ENCODE data around the gene SART3.

The SART3 gene, protein sequence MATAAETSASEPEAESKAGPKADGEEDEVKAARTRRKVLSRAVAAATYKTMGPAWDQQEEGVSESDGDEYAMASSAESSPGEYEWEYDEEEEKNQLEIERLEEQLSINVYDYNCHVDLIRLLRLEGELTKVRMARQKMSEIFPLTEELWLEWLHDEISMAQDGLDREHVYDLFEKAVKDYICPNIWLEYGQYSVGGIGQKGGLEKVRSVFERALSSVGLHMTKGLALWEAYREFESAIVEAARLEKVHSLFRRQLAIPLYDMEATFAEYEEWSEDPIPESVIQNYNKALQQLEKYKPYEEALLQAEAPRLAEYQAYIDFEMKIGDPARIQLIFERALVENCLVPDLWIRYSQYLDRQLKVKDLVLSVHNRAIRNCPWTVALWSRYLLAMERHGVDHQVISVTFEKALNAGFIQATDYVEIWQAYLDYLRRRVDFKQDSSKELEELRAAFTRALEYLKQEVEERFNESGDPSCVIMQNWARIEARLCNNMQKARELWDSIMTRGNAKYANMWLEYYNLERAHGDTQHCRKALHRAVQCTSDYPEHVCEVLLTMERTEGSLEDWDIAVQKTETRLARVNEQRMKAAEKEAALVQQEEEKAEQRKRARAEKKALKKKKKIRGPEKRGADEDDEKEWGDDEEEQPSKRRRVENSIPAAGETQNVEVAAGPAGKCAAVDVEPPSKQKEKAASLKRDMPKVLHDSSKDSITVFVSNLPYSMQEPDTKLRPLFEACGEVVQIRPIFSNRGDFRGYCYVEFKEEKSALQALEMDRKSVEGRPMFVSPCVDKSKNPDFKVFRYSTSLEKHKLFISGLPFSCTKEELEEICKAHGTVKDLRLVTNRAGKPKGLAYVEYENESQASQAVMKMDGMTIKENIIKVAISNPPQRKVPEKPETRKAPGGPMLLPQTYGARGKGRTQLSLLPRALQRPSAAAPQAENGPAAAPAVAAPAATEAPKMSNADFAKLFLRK

GRCh38 chr12:108560752-108561719 is at the start of gene SART3:
SART3 (minus strand) TSS chr12:108561173; CDS start chr12:108561154, 19 bp downstream.
- DNase-seq (ENCODE audit: low read depth in 2 of 2) = peak; percentile 58 to 67

DNA sequence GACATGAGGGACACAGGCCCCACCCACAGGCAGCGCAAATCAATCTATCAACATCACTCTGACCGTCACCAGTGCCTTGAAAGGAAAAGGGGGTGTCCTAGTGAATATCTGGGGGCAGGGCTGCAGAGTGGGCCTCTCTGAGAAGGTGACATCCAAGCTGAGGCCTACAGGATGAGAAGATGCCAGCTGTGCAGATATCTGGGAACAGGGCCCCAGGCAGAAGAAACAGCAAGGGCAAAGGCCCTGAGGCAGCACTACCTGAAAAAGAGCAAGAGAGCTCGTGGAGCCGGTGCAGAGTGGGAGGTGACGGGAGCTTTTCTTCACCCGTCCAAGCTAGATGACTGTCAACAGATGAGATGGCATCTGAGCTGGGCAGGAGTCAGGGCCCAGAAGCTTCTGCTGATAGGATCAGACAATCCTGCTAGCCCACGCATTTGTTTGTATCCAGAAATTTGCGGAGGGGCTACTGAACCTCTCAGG is 49.4 kb upstream of the SART3 start:
- no peak for DNase-seq (ENCODE audit: low read depth in 2 of 2)

GRCh38 chr12:108609537-108610335 is 48.8 kb upstream of the SART3 start:
- no peak for DNase-seq (ENCODE audit: low read depth in 2 of 2)

DNA sequence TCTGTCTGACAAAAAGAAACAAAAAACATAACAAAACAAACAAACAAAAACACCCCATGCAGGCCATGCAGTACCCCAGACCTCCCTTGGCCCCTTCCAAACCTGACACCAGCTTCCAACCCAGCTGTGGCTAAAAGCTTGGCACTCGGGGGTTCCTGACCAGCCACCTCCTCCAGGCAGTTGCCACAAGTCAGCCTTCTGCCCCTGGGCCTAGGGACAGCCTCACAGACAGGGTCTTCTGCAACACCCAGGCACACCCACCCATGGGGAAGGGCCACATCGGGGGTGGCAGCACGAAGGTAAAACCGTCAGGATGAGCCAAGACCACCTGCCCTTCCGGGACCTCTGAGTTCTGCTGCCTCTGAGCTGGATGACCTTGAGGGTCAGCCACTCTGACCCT is 47.6 kb upstream of the SART3 start:
- DNase-seq (ENCODE audit: low read depth in 2 of 2) = no peak

- no peak for DNase-seq (ENCODE audit: low read depth in 2 of 2)
Measured at GRCh38 chr12:108607981-108608600, 47.1 kb upstream of the SART3 start.

GRCh38 chr12:108606492-108606891 is 45.5 kb upstream of the SART3 start:
- DNase-seq (ENCODE audit: low read depth in 2 of 2) = no peak

- DNase-seq (ENCODE audit: low read depth in 2 of 2) = no peak
Measured at GRCh38 chr12:108605690-108606406, 44.9 kb upstream of the SART3 start.

GRCh38 chr12:108605000-108605689 is 44.2 kb upstream of the SART3 start:
- DNase-seq (ENCODE audit: low read depth in 2 of 2) = no peak

DNA sequence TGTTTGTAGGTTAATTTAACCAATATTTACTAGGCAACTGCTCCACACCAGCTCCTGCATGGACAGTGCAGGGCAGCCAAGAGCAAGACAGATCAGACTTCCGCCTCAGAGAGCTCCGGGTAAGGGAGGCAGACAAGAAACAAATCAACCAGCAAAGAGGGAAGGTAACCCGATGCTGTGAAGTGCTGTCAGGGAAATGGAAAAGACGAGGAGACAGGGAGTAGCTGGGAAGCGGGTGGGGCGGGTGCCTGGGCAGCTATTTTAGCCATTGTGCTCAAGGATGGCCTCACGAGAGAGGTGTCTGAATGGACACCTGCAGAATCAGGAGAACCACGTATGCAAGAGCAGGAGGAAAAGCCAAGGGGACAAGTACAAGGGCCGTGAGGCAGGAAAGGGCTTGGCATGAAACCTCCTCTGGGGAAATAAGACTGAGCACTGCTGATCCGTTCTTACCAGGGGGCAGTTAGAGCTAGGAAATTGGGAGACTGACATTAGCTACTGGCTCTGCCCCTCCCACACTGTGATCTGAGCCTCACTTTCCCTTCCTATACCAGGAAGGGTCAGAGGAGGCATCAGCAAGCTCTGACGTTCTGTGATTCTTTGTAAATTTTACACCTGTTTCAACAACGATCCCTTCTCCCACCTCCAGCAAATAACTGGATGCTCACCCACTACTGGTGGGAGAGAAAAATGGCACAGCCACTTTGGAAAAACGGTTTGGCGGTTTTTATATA is 43.4 kb upstream of the SART3 start:
- no peak for DNase-seq (ENCODE audit: low read depth in 2 of 2)

DNA sequence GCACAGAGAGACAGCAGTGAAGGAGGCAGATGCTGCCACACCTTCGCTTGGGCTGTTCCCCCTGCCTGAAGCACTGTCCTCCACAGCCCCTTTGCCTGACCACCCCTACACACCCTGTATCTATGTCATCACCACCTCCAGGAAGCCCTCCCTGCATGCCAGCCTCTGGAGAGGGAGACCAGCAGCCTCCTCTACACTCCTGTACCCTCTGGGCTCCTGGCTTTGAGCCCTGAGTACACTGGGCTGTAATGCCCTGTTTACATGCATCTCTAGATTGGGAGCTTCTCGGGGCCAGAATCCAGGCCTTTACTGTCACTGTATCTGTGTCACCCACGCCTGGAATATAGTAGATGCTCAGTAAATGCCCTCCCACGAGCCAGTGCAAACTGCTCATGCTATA is 42.8 kb upstream of the SART3 start:
- no peak for DNase-seq (ENCODE audit: low read depth in 2 of 2)

GRCh38 chr12:108602976-108603704 is 42.2 kb upstream of the SART3 start:
- no peak for DNase-seq (ENCODE audit: low read depth in 2 of 2)

DNA sequence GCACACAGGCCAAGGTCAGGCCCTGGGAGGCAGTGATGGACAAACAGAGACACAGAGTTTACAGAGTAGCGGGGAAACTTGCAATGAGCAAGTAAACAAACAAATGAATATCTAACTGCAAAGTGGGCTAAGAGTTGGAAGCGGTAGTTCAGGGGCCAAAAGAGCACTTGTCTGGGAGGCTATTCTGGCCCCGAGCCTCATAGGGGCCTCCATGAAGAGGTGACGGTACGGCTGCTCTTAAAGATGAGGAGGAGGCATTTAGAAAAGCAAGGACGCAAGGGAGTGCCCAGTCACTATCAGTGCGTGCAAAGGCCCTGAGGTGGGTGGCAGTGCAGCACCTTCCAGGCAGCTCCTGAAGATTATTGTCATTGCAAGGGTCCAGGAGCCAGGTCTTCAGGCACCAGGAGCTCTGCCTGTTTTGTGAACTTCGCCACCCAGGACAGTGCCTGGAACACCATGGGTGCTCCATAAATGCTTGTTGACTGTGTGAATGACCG is 41.3 kb upstream of the SART3 start:
- no peak for DNase-seq (ENCODE audit: low read depth in 2 of 2)

DNA sequence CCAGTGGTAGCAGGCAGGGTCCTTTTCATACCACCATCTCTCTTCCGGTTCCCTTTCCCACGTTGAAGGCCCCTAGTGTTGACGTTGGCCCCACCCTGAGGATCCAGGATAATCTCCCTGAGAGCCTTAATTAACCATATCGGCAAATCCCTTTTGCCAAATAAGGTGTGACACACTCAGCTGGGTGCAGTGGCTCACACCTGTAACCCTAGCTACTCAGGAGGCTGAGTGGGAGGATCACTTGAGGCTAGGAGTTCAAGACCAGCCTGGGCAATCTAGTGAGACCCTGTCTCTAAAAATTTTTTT is 39.7 kb upstream of the SART3 start:
- DNase-seq (ENCODE audit: low read depth in 2 of 2) = no peak

GRCh38 chr12:108599948-108600701 is 39.2 kb upstream of the SART3 start:
- DNase-seq (ENCODE audit: low read depth in 2 of 2) = no peak

- no peak for DNase-seq (ENCODE audit: low read depth in 2 of 2)
Measured at GRCh38 chr12:108599541-108599940, 38.6 kb upstream of the SART3 start.

- DNase-seq (ENCODE audit: low read depth in 2 of 2) = no peak
Measured at GRCh38 chr12:108598553-108599250, 37.7 kb upstream of the SART3 start.

Measured in stimulated activated CD8-positive, alpha-beta memory T cell treated with anti-CD3 and anti-CD28 coated beads, Interleukin-7, amount 100 ng/mL, for 4 hours (primary cell).